Thymus (tissue), 11 donors: Measurements from ENCODE around the gene NUMA1. TPM values are rescaled to one million over a fixed set of nuclear protein-coding genes. Genes with fewer than 3 reads are reported as not detected.

ENCODE experiments used
- DNase-seq, 9 donors: peaks; one replicate each; pipeline ENCODE4 v3.0.0-alpha.2; 2013; ENCODE audit warnings: low spot score in 9 of 9, low read depth in 6 of 9, missing footprints in 1 of 9
- H3K27ac ChIP-seq, 2 donors: one replicate each; pipeline ENCODE4 v1.5.1; 2013; ENCODE audit warnings: control low read depth in 1 of 2, low read depth in 1 of 2, low read length in 1 of 2, mild to moderate bottlenecking in 1 of 2, moderate library complexity in 1 of 2
- H3K27me3 ChIP-seq, 2 donors: one replicate each; pipeline ENCODE4 v1.5.1; 2013; ENCODE audit warnings: low read length in 1 of 2; ENCODE audit not compliant: control insufficient read depth in 2 of 2, insufficient read depth in 1 of 2
- H3K36me3 ChIP-seq, 2 donors: one replicate each; pipeline ENCODE4 v1.5.1; 2013; ENCODE audit warnings: low read length in 1 of 2, mild to moderate bottlenecking in 1 of 2, moderate library complexity in 1 of 2; ENCODE audit not compliant: control insufficient read depth in 2 of 2, insufficient read depth in 2 of 2
- H3K4me1 ChIP-seq, 2 donors: one replicate each; pipeline ENCODE4 v1.5.1; 2013; ENCODE audit warnings: low read length in 2 of 2; ENCODE audit not compliant: control insufficient read depth in 2 of 2, insufficient read depth in 2 of 2
- H3K4me3 ChIP-seq, 2 donors: one replicate each; pipeline ENCODE4 v1.5.1; 2013; ENCODE audit warnings: low read length in 2 of 2, control low read depth in 1 of 2, mild to moderate bottlenecking in 1 of 2
- H3K9me3 ChIP-seq, 2 donors: one replicate each; pipeline ENCODE4 v1.5.1; 2013; ENCODE audit warnings: low read length in 1 of 2, mild to moderate bottlenecking in 1 of 2; ENCODE audit not compliant: control insufficient read depth in 2 of 2, insufficient read depth in 1 of 2
- WGBS: extraction: QIAGEN DNeasy Blood & Tissue Kit; methylation state at CpG from one replicate; pipeline ENCODE4 v1.1.7; 2013; 5-methylcytosine and 5-hydroxymethylcytosine counted together
- polyA plus RNA-seq: library from polyadenylated mRNA; stranded (reverse); fragments of 200-250 nt; gene quantifications from one replicate; pipeline ENCODE4 v1.2.3, GENCODE V29; 2013
- total RNA-seq: library from RNA; stranded (reverse); fragments of 120-200 nt; gene quantifications from one replicate; pipeline ENCODE4 v1.2.4, GENCODE V29; 2013
- donor health status: healthy.

NUMA1 gene
- total and polyA plus RNA-seq, 2 donors, result 76.4 to 210 TPM

DNA sequence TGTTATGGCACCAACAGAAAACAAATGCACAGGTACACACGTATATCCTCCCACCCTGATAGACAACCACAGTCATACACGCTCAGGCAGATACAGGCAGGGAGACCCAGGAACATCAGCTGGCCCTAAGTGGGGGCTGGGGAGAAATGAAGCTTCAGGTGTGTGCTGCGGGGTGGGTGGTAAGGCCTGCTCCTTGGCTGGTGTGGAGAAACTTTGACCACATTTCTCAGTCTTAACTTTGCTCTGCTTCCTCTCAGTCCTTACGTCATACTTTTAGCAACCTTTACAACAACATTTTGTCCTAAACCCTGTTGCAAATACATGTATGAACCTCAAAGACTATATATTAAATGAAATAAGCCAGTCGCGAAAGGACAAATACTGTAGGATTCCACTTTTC is 38.9 kb upstream of the NUMA1 start:
- 81% methylated on average over 6 of the region's 6 CpGs for whole genome bisulfite sequencing
- H3K4me3 ChIP-seq, result no peak overlapping the region
- no peaks in the 10 kb centered on the region for H3K27me3 ChIP-seq
- no peaks in the 10 kb centered on the region for H3K36me3 ChIP-seq
- H3K27ac ChIP-seq, result no peak overlapping the region
- DNase-seq, result no peak
- no peaks in the 10 kb centered on the region for H3K9me3 ChIP-seq
- H3K4me1 ChIP-seq, result no peaks in the 10 kb centered on the region

GRCh38 chr11:72116019-72116755 is 35.8 kb upstream of the NUMA1 start:
- no peak for DNase-seq
- no peaks in the 10 kb centered on the region for H3K9me3 ChIP-seq
- H3K4me1 ChIP-seq, result peaks cover 9 to 14% of the 10 kb centered on the region in 2 donors
- H3K4me3 ChIP-seq, result no peak overlapping the region
- H3K27me3 ChIP-seq, result no peaks in the 10 kb centered on the region
- peaks cover 0 to under 1% of the 10 kb centered on the region in 2 donors for H3K36me3 ChIP-seq
- no peak overlapping the region for H3K27ac ChIP-seq
- 97% methylated on average over 6 of the region's 6 CpGs for WGBS

- H3K27me3 ChIP-seq, result no peaks in the 10 kb centered on the region
- H3K9me3 ChIP-seq, result no peaks in the 10 kb centered on the region
- no peak overlapping the region for H3K4me3 ChIP-seq
- H3K36me3 ChIP-seq, result peaks cover 12 to 15% of the 10 kb centered on the region in 2 donors
- H3K27ac ChIP-seq, result no peak overlapping the region
- 98% methylated on average over 1 of the region's 1 CpG for WGBS
- peaks cover 9 to 14% of the 10 kb centered on the region in 2 donors for H3K4me1 ChIP-seq
- no peak for DNase-seq
Measured at GRCh38 chr11:72114570-72114969, 34.2 kb upstream of the NUMA1 start.

- Histone ChIP-seq H3K4me3 (peak overlapping the region; percentile 58 to 81), H3K36me3 (peaks cover 23 to 26% of the 10 kb centered on the region in 2 donors), H3K27ac (peak overlapping the region; percentile 94), H3K4me1 (peaks cover 9 to 14% of the 10 kb centered on the region in 2 donors), H3K27me3 (no peaks in the 10 kb centered on the region), H3K9me3 (no peaks in the 10 kb centered on the region)
- 67% methylated on average over 9 of the region's 9 CpGs for WGBS
- DNase-seq, result no peak
Measured at GRCh38 chr11:72112978-72113808, 32.9 kb upstream of the NUMA1 start.

DNA sequence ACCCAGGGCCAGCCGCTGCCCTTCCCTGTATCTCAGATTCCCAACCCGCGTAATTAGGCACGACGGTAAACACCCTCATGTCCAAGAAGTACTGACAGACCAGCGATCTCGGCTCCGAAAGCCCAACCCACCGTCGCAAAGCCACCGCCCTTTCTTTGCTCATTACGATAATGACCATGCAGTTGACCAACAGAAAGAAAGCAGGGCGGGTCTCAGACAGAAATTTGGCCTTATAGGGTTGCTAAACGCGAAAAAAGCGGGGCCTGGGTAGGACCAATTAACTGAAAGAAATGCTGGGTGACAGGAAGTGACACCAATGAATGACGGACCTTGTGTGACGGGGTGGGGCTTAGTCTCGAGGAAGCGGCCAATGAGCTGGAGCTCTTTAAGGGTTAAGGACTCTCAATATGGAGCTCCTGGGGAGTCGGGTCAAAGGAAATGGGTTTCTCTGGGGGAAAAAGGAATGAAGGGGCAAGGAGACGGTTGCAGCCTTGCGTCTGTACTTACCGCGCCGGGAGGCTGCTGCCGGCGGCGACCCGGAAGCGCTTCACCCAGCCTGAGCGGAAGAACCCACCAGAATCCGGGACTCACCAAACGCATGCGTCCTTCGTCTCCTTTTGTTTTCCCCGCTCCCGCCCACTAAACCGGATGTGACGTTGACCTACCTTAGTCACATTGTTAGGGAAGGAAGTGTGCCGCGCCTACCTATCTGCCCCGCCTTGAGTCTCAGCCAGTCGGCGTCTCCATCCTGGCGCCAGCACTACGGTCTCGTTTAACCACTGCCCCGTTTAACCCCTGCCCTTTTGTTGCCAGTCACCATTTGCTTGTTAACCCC is 32.0 kb upstream of the NUMA1 start, which contains the start of gene ANAPC15:
Gene ANAPC15 (minus strand): TSS at position 553 of the 835 bp plus-strand sequence. CDS start 1,419 bp downstream, outside the sequence.
- DNase-seq, result peak; percentile 96 to 100 (median 99)
- peaks cover 28 to 31% of the 10 kb centered on the region in 2 donors for H3K36me3 ChIP-seq
- under 1% methylated on average over 49 of the region's 49 CpGs for WGBS
- H3K4me1 ChIP-seq, result peaks cover 9 to 14% of the 10 kb centered on the region in 2 donors
- H3K4me3 ChIP-seq, result peak within 1 kb of the TSS; percentile 58 to 81
- no peaks in the 10 kb centered on the region for H3K27me3 ChIP-seq
- peak within 1 kb of the TSS; percentile 94 to 99 for H3K27ac ChIP-seq
- no peaks in the 10 kb centered on the region for H3K9me3 ChIP-seq

DNA sequence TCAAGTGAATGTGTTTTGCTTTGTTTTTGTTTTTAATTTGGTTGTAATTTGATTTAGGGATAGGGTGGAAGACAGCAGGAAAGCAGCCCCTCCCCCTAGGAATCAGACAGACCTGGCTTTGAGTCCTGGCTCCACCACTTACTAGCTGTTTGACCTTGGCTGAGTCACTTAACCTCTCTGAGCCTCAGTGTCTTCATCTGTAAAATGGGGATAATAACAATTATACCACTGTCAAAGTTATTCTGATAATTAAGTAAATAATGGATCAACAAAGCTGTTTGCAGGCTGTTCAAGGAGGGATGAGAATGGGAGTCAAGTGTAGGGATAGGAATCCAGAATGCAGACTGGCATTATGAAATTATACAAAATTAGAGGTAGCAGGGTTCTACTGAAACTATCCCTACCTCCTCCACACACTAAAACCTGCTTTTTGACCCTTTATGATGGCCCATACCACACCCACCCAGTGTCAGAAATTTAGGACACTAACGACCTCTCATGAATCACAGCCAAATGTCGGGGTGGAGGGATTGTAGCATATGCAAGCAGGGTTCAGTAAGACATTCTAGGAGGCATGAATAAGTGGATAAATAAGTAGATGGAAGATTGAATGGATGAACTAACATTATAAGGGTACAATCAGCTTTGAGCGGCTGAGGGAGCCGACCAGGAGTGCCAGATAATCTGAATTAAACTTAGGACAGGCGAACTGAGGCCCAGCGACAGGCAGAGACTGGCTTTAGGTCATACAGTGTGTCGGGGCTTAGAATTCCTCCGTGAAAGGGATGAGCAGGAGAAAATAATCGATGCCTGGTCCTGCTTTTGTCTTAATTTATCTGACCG is 31.2 kb upstream of the NUMA1 start:
- Histone ChIP-seq H3K27ac (peak overlapping the region; percentile 94 to 99), H3K4me1 (peaks cover 9 to 14% of the 10 kb centered on the region in 2 donors), H3K36me3 (peaks cover 28 to 36% of the 10 kb centered on the region in 2 donors), H3K4me3 (peak overlapping the region; percentile 58 to 81), H3K27me3 (no peaks in the 10 kb centered on the region), H3K9me3 (no peaks in the 10 kb centered on the region)
- DNase-seq, result no peak
- WGBS, result 11% methylated on average over 10 of the region's 10 CpGs

GRCh38 chr11:72105888-72106287 is 25.5 kb upstream of the NUMA1 start, which contains the start of gene TOMT:
TSS of gene TOMT (plus strand) at chr11:72105924. CDS start at chr11:72105952, 28 bp downstream.
- 98% methylated on average over 14 of the region's 14 CpGs for WGBS
- H3K9me3 ChIP-seq, result no peaks in the 10 kb centered on the region
- peaks cover 24 to 41% of the 10 kb centered on the region in 2 donors for H3K36me3 ChIP-seq
- DNase-seq, result no peak
- H3K4me1 ChIP-seq, result peaks cover 15 to 25% of the 10 kb centered on the region in 2 donors
- H3K4me3 ChIP-seq, result no peak within 1 kb of the TSS
- H3K27me3 ChIP-seq, result no peaks in the 10 kb centered on the region
- H3K27ac ChIP-seq, result no peak within 1 kb of the TSS

DNA sequence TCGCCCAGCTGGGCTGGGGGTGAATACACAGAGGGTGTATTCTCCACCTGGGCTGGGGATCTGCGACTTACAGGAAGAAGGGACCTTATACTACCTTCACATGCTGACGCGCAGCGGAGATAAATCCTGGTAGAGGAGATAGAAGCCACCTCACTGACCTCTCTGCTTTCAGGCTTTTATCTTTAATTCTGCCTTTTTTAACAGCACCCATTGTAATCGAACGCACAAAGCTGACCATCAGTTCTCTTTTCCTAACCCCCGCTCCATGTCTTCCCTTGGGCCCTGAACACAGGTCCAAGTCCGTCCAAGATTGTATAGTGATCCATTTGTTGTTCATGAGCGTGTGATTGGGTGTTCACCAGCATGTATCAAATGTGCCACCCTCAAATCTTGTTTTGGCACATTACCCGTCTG is 23.4 kb upstream of the NUMA1 start:
- 88% methylated on average over 11 of the region's 11 CpGs for WGBS
- Histone ChIP-seq H3K27ac (peak overlapping the region; percentile 67 to 86), H3K9me3 (no peaks in the 10 kb centered on the region), H3K27me3 (no peaks in the 10 kb centered on the region), H3K36me3 (peaks cover 16 to 33% of the 10 kb centered on the region in 2 donors), H3K4me3 (peak overlapping the region; percentile 67 to 98), H3K4me1 (peaks cover 15 to 38% of the 10 kb centered on the region in 2 donors)
- no peak for DNase-seq
